GM21528 (cell line): ENCODE measurements around the gene GTF2H1.

Experiments
- ATAC-seq: cut with Tn5 transposase; IDR thresholded peaks from one replicate; pipeline ENCODE4 v1.9.1; 2021; ENCODE audit warnings: mild to moderate bottlenecking, moderate library complexity; ENCODE audit not compliant: unreplicated experiment, low FRiP score

GTF2H1 gene

DNA sequence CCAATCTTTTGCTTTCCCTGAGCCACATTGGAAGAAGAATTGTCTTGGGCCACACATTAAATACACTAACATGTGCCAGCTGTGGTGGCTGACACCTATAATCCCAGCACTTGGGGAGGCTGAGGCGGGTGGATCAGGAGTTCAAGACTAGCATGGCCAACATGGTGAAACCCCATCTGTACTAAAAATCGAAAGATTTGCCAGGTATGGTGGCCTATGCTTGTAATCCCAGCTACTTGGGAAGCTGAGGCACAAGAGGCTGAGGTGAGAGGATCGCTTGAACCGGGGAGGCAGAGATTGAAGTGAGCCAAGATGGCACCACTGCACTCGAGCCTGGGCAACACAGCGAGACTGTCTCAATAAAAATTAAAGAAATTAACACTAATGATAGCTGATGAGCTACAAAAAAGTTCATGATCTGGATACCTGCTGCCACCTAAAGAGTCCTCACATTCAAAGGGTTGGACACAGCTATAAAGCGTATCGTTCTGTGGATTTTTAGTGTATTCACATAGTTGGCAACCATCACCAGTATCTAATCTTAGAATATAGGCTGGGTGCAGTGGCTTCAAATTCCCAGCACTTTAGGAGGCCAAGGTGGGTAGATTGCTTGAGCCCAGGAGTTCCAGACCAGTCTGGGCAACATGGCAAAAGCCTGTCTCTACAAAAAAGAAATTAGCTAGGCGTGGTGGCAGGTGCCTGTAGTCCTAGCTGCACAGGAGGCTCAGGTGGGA lies 86.4 kb downstream of the GTF2H1 start:
- ATAC-seq = no peak

DNA sequence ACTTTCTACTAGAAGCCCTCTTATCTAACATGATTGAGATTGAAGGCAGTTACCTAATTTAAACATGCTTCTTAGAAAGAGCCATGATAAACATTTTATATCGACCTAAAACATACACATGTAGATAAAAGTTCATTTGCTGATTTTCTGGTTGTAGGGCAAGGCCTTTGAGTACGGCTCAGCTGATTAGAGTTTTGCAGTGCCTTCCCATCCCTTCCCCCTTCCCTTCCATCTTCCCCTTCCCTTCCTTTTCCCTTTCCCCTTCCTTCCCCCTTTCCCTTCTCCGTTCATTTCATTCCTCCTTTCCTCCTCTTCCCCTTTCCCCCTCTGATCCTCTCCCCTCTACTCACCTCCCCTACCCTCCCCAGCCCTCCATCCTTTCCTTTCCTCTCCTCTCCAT lies 94.1 kb downstream of the GTF2H1 start:
- ATAC-seq = no peak
